ENCODE measurements around the gene SLC23A2.

Gene SLC23A2

GRCh38 chr20:4971064-4971463, 30.2 kb downstream of the SLC23A2 start:
- no peak for DNase-seq (ENCODE audit: extremely low read depth, low read depth)

GRCh38 chr20:4967752-4968477, 33.4 kb downstream of the SLC23A2 start:
- TF ChIP-seq CTCF (IDR thresholded peaks at IDR 0.05; ENCODE audit: low read depth, low read length): no peak
- DNase-seq (ENCODE audit: extremely low read depth, low read depth): no peak

More at GRCh38 chr20:4971064-4971463, 30.2 kb downstream of the SLC23A2 start:
- no peak for TF ChIP-seq CTCF (IDR thresholded peaks at IDR 0.05; ENCODE audit: low read depth, low read length)

GRCh38 chr20:4966826-4967751, 34.2 kb downstream of the SLC23A2 start:
- no peak for DNase-seq (ENCODE audit: extremely low read depth, low read depth)
- no peak for TF ChIP-seq CTCF (IDR thresholded peaks at IDR 0.05; ENCODE audit: low read depth, low read length)

GRCh38 chr20:4962241-4962855, 39.0 kb downstream of the SLC23A2 start:
- no peak for TF ChIP-seq CTCF (IDR thresholded peaks at IDR 0.05; ENCODE audit: low read depth, low read length)
- DNase-seq (ENCODE audit: extremely low read depth, low read depth): no peak

- TF ChIP-seq CTCF (IDR thresholded peaks at IDR 0.05; ENCODE audit: low read depth, low read length): no peak
- no peak for DNase-seq (ENCODE audit: extremely low read depth, low read depth)
These were observed 39.6 kb downstream of the SLC23A2 start for GRCh38 chr20:4961746-4962145.

- no peak for DNase-seq (ENCODE audit: extremely low read depth, low read depth)
- TF ChIP-seq CTCF (IDR thresholded peaks at IDR 0.05; ENCODE audit: low read depth, low read length): no peak
These were observed 41.7 kb downstream of the SLC23A2 start for GRCh38 chr20:4959592-4959991.
